Measurements from ENCODE around the gene ACAD9. TPM values are rescaled to one million over a fixed set of nuclear protein-coding genes. Genes with fewer than 3 reads are reported as not detected.

The ACAD9 gene
- total and polyA plus RNA-seq, 9 of the 15 experiments (the other 6 are each of a cell fraction or from before 2014, with no cell fraction given), result 10.2 to 32.6 (median 22.8) TPM

GRCh38 chr3:128895843-128896697, 16.6 kb downstream of the ACAD9 start (continued):
- TF ChIP-seq E2F4 (CRISPR knock-in tag; IDR thresholded peaks at IDR 0.05; ENCODE audit: low read depth) (no peak), CXXC5 (CRISPR knock-in tag; IDR thresholded peaks at IDR 0.05) (peak; percentile 75), NCOA2 (IDR thresholded peaks at IDR 0.05; ENCODE audit: partially characterized antibody in 2 of 2) (no peak), ATF7 (IDR thresholded peaks at IDR 0.05) (peak; percentile 80), MTA1 (IDR thresholded peaks at IDR 0.05; ENCODE audit: borderline replicate concordance) (no peak), MED1 (CRISPR knock-in tag; IDR thresholded peaks at IDR 0.05; ENCODE audit: borderline replicate concordance) (no peak), CLOCK (CRISPR knock-in tag; IDR thresholded peaks at IDR 0.05; ENCODE audit: borderline replicate concordance) (no peak), E2F5 (CRISPR knock-in tag; IDR thresholded peaks at IDR 0.05) (no peak), SAFB2 (IDR thresholded peaks at IDR 0.05; ENCODE audit: borderline replicate concordance, low read depth, low read length, severe bottlenecking) (no peak), KDM5B (IDR thresholded peaks at IDR 0.05; ENCODE audit: insufficient replicate concordance, low read depth, low read length) (no peak), MBD2 (IDR thresholded peaks at IDR 0.05; ENCODE audit: borderline replicate concordance, low read depth) (no peak), ZNF511 (CRISPR knock-in tag; IDR thresholded peaks at IDR 0.05) (no peak), AFF1 (IDR thresholded peaks at IDR 0.05; ENCODE audit: low read depth in 1 of 2, partially characterized antibody in 2 of 2) (no peak), ZBTB12 (CRISPR knock-in tag; IDR thresholded peaks at IDR 0.05) (no peak)
